Neural progenitor cell (in vitro differentiated cells): ENCODE data around the gene TP53I3. TPM values are rescaled to one million over a fixed set of nuclear protein-coding genes. Genes with fewer than 3 reads are reported as not detected.

Source experiments
- DNase-seq: peaks from one replicate; pipeline ENCODE4 v3.0.0-alpha.2; 2016; ENCODE audit warnings: low spot score
- H2AFZ ChIP-seq: fragments of 200-600 bp; sonication (generic); replicated peaks from 2 replicates; pipeline ENCODE4 v1.6.1; 2016; ENCODE audit warnings: antibody characterized with exemption
- H3F3A ChIP-seq: fragments of 200-600 bp; sonication (generic); 2 replicates; pipeline ENCODE4 v1.6.1; 2016; ENCODE audit warnings: antibody characterized with exemption, low read depth
- H3K27ac ChIP-seq: fragments of 200-600 bp; sonication (generic); 2 replicates; pipeline ENCODE4 v1.5.1; 2016; ENCODE audit warnings: mild to moderate bottlenecking
- H3K27me3 ChIP-seq: fragments of 200-600 bp; sonication (generic); 2 replicates; pipeline ENCODE4 v1.6.1; 2016; ENCODE audit warnings: mild to moderate bottlenecking, moderate library complexity
- H3K36me3 ChIP-seq: fragments of 200-600 bp; sonication (generic); 2 replicates; pipeline ENCODE4 v1.5.1; 2016
- H3K4me1 ChIP-seq: fragments of 200-600 bp; sonication (generic); 2 replicates; pipeline ENCODE4 v1.6.1; 2016; ENCODE audit warnings: mixed run types
- H3K4me2 ChIP-seq: fragments of 200-600 bp; sonication (generic); 2 replicates; pipeline ENCODE4 v1.6.1; 2016
- H3K4me3 ChIP-seq: fragments of 200-600 bp; sonication (generic); 2 replicates; pipeline ENCODE4 v1.5.1; 2016
- H3K79me2 ChIP-seq: fragments of 200-600 bp; sonication (generic); 2 replicates; pipeline ENCODE4 v1.6.1; 2016; ENCODE audit warnings: low read depth
- H3K9ac ChIP-seq: fragments of 200-600 bp; sonication (generic); 2 replicates; pipeline ENCODE4 v1.6.1; 2016
- H3K9me3 ChIP-seq: fragments of 200-600 bp; sonication (generic); 2 replicates; pipeline ENCODE4 v1.5.1; 2016; ENCODE audit warnings: low read depth
- H4K20me1 ChIP-seq: fragments of 200-600 bp; sonication (generic); 2 replicates; pipeline ENCODE4 v1.6.1; 2016; ENCODE audit warnings: low read depth
- H3K27ac Mint-ChIP-seq: 3 replicates; pipeline ENCODE4 v1.8.0; 2021; ENCODE audit warnings: mixed read lengths
- H3K27me3 Mint-ChIP-seq: 2 replicates; pipeline ENCODE4 v1.8.0; 2022; ENCODE audit warnings: low read depth, mild to moderate bottlenecking, inconsistent platforms, moderate library complexity, mixed read lengths; ENCODE audit not compliant: insufficient read depth
- H3K36me3 Mint-ChIP-seq: 3 replicates; pipeline ENCODE4 v1.8.0; 2021; ENCODE audit warnings: mixed read lengths
- H3K4me1 Mint-ChIP-seq: 3 replicates; pipeline ENCODE4 v1.8.0; 2021; ENCODE audit warnings: mixed read lengths
- H3K4me3 Mint-ChIP-seq: 3 replicates; pipeline ENCODE4 v1.8.0; 2021; ENCODE audit warnings: mild to moderate bottlenecking, moderate library complexity, mixed read lengths
- H3K9me3 Mint-ChIP-seq: 3 replicates; pipeline ENCODE4 v1.8.0; 2020; ENCODE audit warnings: mixed read lengths
- EZH2 ChIP-seq: fragments of 200-600 bp; sonication (generic); IDR thresholded peaks from 2 replicates; pipeline ENCODE4 v1.6.1; 2017; ENCODE audit warnings: antibody characterized with exemption, mild to moderate bottlenecking, moderate library complexity
- EZH2phosphoT487 ChIP-seq: fragments of 200-600 bp; sonication (generic); IDR thresholded peaks from 2 replicates; pipeline ENCODE4 v1.6.1; 2017; ENCODE audit warnings: antibody characterized with exemption
- total RNA-seq: library from RNA; depleted of rRNA; stranded (reverse); fragments of >200 nt; gene quantifications from 2 replicates; pipeline ENCODE4 v1.2.3, GENCODE V29; 2015; ENCODE audit warnings: low replicate concordance
- TF ChIP-seq, protein P1 (sequence below): fragments of 200-600 bp; sonication (generic); IDR thresholded peaks from 2 replicates; pipeline ENCODE4 v1.5.1; 2017; ENCODE audit warnings: antibody characterized with exemption, mild to moderate bottlenecking

TP53I3 gene
- total RNA-seq, 1 donor from 2014 or later: 25.8 TPM

DNA sequence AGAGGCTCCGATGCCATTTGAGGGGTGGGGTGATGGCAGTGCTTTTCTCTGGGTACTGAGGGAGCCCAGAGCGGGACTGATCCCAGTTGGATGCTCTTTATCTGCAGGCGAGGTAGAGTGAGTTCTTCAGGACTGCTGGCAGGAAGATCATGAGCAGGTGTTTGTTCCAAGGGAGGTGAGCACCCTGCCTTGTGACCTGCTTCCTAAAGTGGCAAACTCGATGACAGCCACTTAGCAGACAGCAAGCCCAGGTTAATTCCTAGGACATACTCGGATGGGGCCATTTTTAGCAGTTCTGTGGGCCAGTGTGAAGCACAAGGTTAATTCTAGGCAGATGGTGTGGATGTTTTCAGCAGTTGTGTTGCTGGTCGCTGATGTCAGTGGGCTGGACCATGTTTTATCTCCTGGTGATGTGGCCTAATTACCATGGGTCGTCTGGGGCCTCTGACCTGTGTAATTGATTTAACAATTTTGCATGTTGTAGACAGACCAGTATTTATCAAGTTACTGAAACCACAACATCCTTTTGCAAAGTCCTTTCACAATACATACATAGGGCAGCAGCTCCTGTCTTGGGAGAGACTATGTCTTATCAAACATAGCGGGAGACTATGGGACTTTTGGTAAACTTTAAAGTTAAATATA lies 30.1 kb downstream of the TP53I3 start:
- DNase-seq: no peak
- Histone ChIP-seq H4K20me1 (no peaks in the 10 kb centered on the region), H3F3A (peaks cover 12% of the 10 kb centered on the region), H3K79me2 (no peaks in the 10 kb centered on the region), H3K4me3 (no peak overlapping the region), H3K27me3 (peaks cover 4% of the 10 kb centered on the region), H3K27ac (no peak overlapping the region), H3K36me3 (no peaks in the 10 kb centered on the region), H3K4me1 (no peaks in the 10 kb centered on the region), H3K9me3 (no peaks in the 10 kb centered on the region), H2AFZ (no peak overlapping the region), H3K4me2 (no peak overlapping the region), H3K9ac (no peak overlapping the region)
- Mint-ChIP-seq H3K4me3 (no peak overlapping the region), H3K4me1 (no peaks in the 10 kb centered on the region), H3K9me3 (no peaks in the 10 kb centered on the region), H3K27ac (no peak overlapping the region), H3K27me3 (no peaks in the 10 kb centered on the region), H3K36me3 (no peaks in the 10 kb centered on the region)
- no peak for TF ChIP-seq EZH2phosphoT487
- TF ChIP-seq, protein P1, sequence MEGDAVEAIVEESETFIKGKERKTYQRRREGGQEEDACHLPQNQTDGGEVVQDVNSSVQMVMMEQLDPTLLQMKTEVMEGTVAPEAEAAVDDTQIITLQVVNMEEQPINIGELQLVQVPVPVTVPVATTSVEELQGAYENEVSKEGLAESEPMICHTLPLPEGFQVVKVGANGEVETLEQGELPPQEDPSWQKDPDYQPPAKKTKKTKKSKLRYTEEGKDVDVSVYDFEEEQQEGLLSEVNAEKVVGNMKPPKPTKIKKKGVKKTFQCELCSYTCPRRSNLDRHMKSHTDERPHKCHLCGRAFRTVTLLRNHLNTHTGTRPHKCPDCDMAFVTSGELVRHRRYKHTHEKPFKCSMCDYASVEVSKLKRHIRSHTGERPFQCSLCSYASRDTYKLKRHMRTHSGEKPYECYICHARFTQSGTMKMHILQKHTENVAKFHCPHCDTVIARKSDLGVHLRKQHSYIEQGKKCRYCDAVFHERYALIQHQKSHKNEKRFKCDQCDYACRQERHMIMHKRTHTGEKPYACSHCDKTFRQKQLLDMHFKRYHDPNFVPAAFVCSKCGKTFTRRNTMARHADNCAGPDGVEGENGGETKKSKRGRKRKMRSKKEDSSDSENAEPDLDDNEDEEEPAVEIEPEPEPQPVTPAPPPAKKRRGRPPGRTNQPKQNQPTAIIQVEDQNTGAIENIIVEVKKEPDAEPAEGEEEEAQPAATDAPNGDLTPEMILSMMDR: no peak
- no peak for TF ChIP-seq EZH2

DNA sequence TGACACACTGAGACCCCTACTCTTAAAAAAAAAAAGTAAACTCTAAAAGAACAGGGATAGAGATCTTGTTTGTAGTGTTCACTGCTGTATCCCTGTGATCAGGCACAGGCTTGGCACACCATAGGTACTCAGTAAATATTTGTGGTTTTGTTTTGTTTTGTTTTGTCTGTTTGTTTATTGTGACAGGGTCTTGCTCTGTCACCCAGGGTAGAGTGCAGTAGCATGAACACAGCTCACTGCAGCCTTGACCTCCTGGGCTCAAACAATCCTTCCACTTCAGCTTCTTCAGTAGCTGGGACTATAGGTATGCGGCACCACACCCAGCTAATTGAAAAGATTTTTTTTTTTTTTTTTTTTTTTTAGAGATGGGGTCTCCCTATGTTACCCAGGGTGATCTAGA lies 31.7 kb downstream of the TP53I3 start:
- H3K4me2 ChIP-seq: no peak overlapping the region
- no peak overlapping the region for H3K4me3 ChIP-seq
- peaks cover 4% of the 10 kb centered on the region for H3K27me3 ChIP-seq
- H3K27ac ChIP-seq: no peak overlapping the region
- H3F3A ChIP-seq: peaks cover 26% of the 10 kb centered on the region
- no peaks in the 10 kb centered on the region for H3K9me3 Mint-ChIP-seq
- no peaks in the 10 kb centered on the region for H3K4me1 ChIP-seq
- no peaks in the 10 kb centered on the region for H3K9me3 ChIP-seq
- no peak overlapping the region for H2AFZ ChIP-seq
- H4K20me1 ChIP-seq: no peaks in the 10 kb centered on the region
- H3K27me3 Mint-ChIP-seq: peaks cover under 1% of the 10 kb centered on the region
- no peak overlapping the region for H3K4me3 Mint-ChIP-seq
- H3K4me1 Mint-ChIP-seq: no peaks in the 10 kb centered on the region
- TF ChIP-seq EZH2phosphoT487 (no peak), EZH2 (no peak)
- TF ChIP-seq, protein P1: no peak
- H3K79me2 ChIP-seq: no peaks in the 10 kb centered on the region
- no peak for DNase-seq
- no peaks in the 10 kb centered on the region for H3K36me3 ChIP-seq
- H3K9ac ChIP-seq: no peak overlapping the region
- no peak overlapping the region for H3K27ac Mint-ChIP-seq
- H3K36me3 Mint-ChIP-seq: no peaks in the 10 kb centered on the region

DNA sequence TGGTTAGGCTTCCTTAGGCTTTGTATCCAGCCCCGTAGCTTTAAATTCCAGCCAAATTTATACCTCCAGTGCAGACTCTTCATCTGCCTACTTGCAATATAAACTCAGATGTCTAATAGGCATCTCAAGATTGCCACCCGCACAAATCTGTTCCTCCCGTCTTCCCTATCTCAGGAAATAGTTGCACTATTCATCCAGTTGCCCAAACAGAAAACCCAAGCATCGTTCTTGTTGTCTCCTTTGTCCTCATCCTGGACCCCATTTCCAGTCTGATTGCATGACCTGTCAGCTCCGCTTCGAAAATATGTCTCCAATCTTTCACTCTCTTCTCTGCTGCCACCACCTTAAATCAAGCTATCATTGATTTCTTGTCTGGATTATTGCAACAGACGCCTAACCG lies 32.8 kb downstream of the TP53I3 start:
- peaks cover 3% of the 10 kb centered on the region for H3K27me3 Mint-ChIP-seq
- DNase-seq: no peak
- Histone ChIP-seq H3K36me3 (no peaks in the 10 kb centered on the region), H3K4me2 (no peak overlapping the region), H3F3A (peaks cover 30% of the 10 kb centered on the region), H2AFZ (no peak overlapping the region), H3K4me1 (peaks cover 4% of the 10 kb centered on the region), H3K9ac (no peak overlapping the region), H3K4me3 (no peak overlapping the region), H3K27ac (no peak overlapping the region), H3K9me3 (no peaks in the 10 kb centered on the region), H3K27me3 (peaks cover 4% of the 10 kb centered on the region), H3K79me2 (peaks cover 3% of the 10 kb centered on the region), H4K20me1 (no peaks in the 10 kb centered on the region)
- H3K36me3 Mint-ChIP-seq: no peaks in the 10 kb centered on the region
- H3K9me3 Mint-ChIP-seq: no peaks in the 10 kb centered on the region
- peaks cover 8% of the 10 kb centered on the region for H3K4me1 Mint-ChIP-seq
- no peak overlapping the region for H3K27ac Mint-ChIP-seq
- TF ChIP-seq EZH2 (no peak), EZH2phosphoT487 (no peak)
- TF ChIP-seq, protein P1: no peak
- no peak overlapping the region for H3K4me3 Mint-ChIP-seq
